Measurements from ENCODE around the gene SP100. TPM values are rescaled to one million over a fixed set of nuclear protein-coding genes. Genes with fewer than 3 reads are reported as not detected.

Gene SP100
- total RNA-seq, 2 donors from 2014 or later, result 125 to 193 TPM

- no peak for TF ChIP-seq CTCF (IDR thresholded peaks at IDR 0.05)
- H3K27ac ChIP-seq, result no peak overlapping the region
- no peaks in the 10 kb centered on the region for H3K4me1 ChIP-seq (ENCODE audit: control insufficient read depth in 1 of 2, low read depth in 2 of 2)
- DNase-seq (ENCODE audit: low spot score), result no peak
- no peaks in the 10 kb centered on the region for H3K9me3 ChIP-seq
- H3K4me3 ChIP-seq, result no peak overlapping the region
- ATAC-seq (ENCODE audit: insufficient number of reproducible peaks, low FRiP score, low read depth), result no peak
- no peaks in the 10 kb centered on the region for H3K27me3 ChIP-seq (replicated peaks; ENCODE audit: insufficient read depth)
- no peaks in the 10 kb centered on the region for H3K36me3 ChIP-seq
These were observed 155.0 kb downstream of the SP100 start for GRCh38 chr2:230570987-230571386.

GRCh38 chr2:230575642-230576324, 159.8 kb downstream of the SP100 start:
- TF ChIP-seq CTCF (IDR thresholded peaks at IDR 0.05), result no peak
- Histone ChIP-seq H3K4me3 (no peak overlapping the region), H3K9me3 (no peaks in the 10 kb centered on the region), H3K36me3 (no peaks in the 10 kb centered on the region), H3K27ac (no peak overlapping the region), H3K4me1 (ENCODE audit: control insufficient read depth in 1 of 2, low read depth in 2 of 2) (no peaks in the 10 kb centered on the region), H3K27me3 (replicated peaks; ENCODE audit: insufficient read depth) (no peaks in the 10 kb centered on the region)
- no peak for ATAC-seq (ENCODE audit: insufficient number of reproducible peaks, low FRiP score, low read depth)
- no peak for DNase-seq (ENCODE audit: low spot score)

- no peak for ATAC-seq (ENCODE audit: insufficient number of reproducible peaks, low FRiP score, low read depth)
- Histone ChIP-seq H3K27ac (no peak overlapping the region), H3K36me3 (no peaks in the 10 kb centered on the region), H3K9me3 (no peaks in the 10 kb centered on the region), H3K27me3 (replicated peaks; ENCODE audit: insufficient read depth) (no peaks in the 10 kb centered on the region), H3K4me1 (ENCODE audit: control insufficient read depth in 1 of 2, low read depth in 2 of 2) (no peaks in the 10 kb centered on the region), H3K4me3 (no peak overlapping the region)
- no peak for DNase-seq (ENCODE audit: low spot score)
- TF ChIP-seq CTCF (IDR thresholded peaks at IDR 0.05), result no peak
These were observed 161.1 kb downstream of the SP100 start for GRCh38 chr2:230577114-230577513.

GRCh38 chr2:230578106-230578505, 162.1 kb downstream of the SP100 start:
- no peak for ATAC-seq (ENCODE audit: insufficient number of reproducible peaks, low FRiP score, low read depth)

GRCh38 chr2:230582851-230583283, 166.9 kb downstream of the SP100 start:
- ATAC-seq (ENCODE audit: insufficient number of reproducible peaks, low FRiP score, low read depth), result no peak

More at GRCh38 chr2:230578106-230578505, 162.1 kb downstream of the SP100 start:
- no peaks in the 10 kb centered on the region for H3K36me3 ChIP-seq
- no peaks in the 10 kb centered on the region for H3K9me3 ChIP-seq
- no peak for TF ChIP-seq CTCF (IDR thresholded peaks at IDR 0.05)
- H3K27me3 ChIP-seq (replicated peaks; ENCODE audit: insufficient read depth), result no peaks in the 10 kb centered on the region
- no peaks in the 10 kb centered on the region for H3K4me1 ChIP-seq (ENCODE audit: control insufficient read depth in 1 of 2, low read depth in 2 of 2)
- no peak for DNase-seq (ENCODE audit: low spot score)
- no peak overlapping the region for H3K27ac ChIP-seq
- no peak overlapping the region for H3K4me3 ChIP-seq

More at GRCh38 chr2:230582851-230583283, 166.9 kb downstream of the SP100 start:
- no peak for DNase-seq (ENCODE audit: low spot score)
- no peaks in the 10 kb centered on the region for H3K4me1 ChIP-seq (ENCODE audit: control insufficient read depth in 1 of 2, low read depth in 2 of 2)
- H3K9me3 ChIP-seq, result no peaks in the 10 kb centered on the region
- no peak for TF ChIP-seq CTCF (IDR thresholded peaks at IDR 0.05)
- no peak overlapping the region for H3K27ac ChIP-seq
- no peak overlapping the region for H3K4me3 ChIP-seq
- H3K27me3 ChIP-seq (replicated peaks; ENCODE audit: insufficient read depth), result no peaks in the 10 kb centered on the region
- no peaks in the 10 kb centered on the region for H3K36me3 ChIP-seq
